ENCODE measurements around the gene DAO. TPM values are rescaled to one million over a fixed set of nuclear protein-coding genes. Genes with fewer than 3 reads are reported as not detected.

The DAO gene
- total RNA-seq, 2 donors from 2014 or later: not detected

DNA sequence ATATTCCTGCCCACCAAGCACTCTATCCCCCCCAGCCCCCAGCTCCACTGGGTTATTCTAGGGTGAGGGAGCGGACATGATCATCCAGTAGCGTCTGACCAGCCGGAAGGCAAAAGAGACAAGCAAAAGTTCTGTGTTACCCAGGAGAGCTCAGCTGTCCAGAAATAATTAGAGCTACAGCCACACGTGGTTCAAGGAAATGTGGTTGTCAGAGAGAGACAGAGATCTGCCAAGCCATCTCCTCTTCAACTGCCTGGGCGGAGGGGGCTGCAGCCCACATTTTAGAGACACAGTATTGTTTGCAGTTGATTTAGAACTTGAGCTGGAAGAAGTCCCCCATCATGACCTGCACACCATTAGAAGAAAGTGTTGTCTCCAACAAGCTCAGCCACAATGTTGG lies 30.4 kb downstream of the DAO start:
- no peaks in the 10 kb centered on the region for H3K36me3 Mint-ChIP-seq (ENCODE audit: low read depth)
- no peak for DNase-seq
- H3K27ac Mint-ChIP-seq: no peak overlapping the region
- H3K9me3 Mint-ChIP-seq: no peaks in the 10 kb centered on the region
- no peak overlapping the region for H3K4me3 Mint-ChIP-seq
- no peaks in the 10 kb centered on the region for H3K36me3 ChIP-seq (ENCODE audit: control insufficient read depth, insufficient read depth, low read length)
- H3K9ac ChIP-seq (ENCODE audit: extremely low read depth, low read length, poor library complexity, severe bottlenecking): no peak overlapping the region
- WGBS, 2 experiments (ENCODE audit: insufficient coverage in 1 of 2, insufficient read length in 1 of 2): 85 to 87% methylated on average over 4 to 5 of the region's 5 CpGs
- no peaks in the 10 kb centered on the region for H3K27me3 ChIP-seq (ENCODE audit: control insufficient read depth, insufficient read depth, low read length, poor library complexity, severe bottlenecking)
- TF ChIP-seq, protein P1, sequence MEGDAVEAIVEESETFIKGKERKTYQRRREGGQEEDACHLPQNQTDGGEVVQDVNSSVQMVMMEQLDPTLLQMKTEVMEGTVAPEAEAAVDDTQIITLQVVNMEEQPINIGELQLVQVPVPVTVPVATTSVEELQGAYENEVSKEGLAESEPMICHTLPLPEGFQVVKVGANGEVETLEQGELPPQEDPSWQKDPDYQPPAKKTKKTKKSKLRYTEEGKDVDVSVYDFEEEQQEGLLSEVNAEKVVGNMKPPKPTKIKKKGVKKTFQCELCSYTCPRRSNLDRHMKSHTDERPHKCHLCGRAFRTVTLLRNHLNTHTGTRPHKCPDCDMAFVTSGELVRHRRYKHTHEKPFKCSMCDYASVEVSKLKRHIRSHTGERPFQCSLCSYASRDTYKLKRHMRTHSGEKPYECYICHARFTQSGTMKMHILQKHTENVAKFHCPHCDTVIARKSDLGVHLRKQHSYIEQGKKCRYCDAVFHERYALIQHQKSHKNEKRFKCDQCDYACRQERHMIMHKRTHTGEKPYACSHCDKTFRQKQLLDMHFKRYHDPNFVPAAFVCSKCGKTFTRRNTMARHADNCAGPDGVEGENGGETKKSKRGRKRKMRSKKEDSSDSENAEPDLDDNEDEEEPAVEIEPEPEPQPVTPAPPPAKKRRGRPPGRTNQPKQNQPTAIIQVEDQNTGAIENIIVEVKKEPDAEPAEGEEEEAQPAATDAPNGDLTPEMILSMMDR (conservative IDR thresholded peaks at IDR 0.05): no peak
- no peaks in the 10 kb centered on the region for H3K4me1 Mint-ChIP-seq
- no peaks in the 10 kb centered on the region for H3K4me1 ChIP-seq (ENCODE audit: control insufficient read depth, insufficient read depth, low read length)
- H3K27me3 Mint-ChIP-seq (ENCODE audit: insufficient read depth): peaks cover 6% of the 10 kb centered on the region
- no peaks in the 10 kb centered on the region for H3K9me3 ChIP-seq (ENCODE audit: control insufficient read depth, low read length)
- H3K4me3 ChIP-seq (ENCODE audit: low read length): no peak overlapping the region
- no peak overlapping the region for H3K27ac ChIP-seq (ENCODE audit: low read depth, low read length)

DNA sequence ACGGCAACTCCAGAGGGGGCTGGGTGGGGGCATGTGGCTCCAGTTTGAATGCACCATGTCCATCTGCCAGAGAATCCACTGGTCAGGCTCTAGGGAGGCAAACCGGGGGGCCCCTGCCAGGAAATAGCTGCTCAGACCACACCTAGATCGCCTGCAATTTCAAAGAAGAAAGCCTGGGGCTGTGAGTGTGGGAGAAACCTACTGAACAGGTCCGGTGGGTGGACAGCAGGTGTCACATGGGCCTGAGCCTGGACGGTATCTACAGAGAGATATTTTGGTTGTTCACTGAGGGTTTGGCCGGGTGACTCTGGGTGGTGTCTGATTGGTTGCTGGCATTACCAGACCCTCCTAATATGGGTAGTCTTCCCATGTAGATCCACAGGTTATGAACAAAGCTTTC lies 32.0 kb downstream of the DAO start:
- TF ChIP-seq, protein P1 (conservative IDR thresholded peaks at IDR 0.05): no peak
- H3K9me3 Mint-ChIP-seq: no peaks in the 10 kb centered on the region
- H3K36me3 ChIP-seq (ENCODE audit: control insufficient read depth, insufficient read depth, low read length): no peaks in the 10 kb centered on the region
- H3K4me1 Mint-ChIP-seq: no peaks in the 10 kb centered on the region
- no peak overlapping the region for H3K9ac ChIP-seq (ENCODE audit: extremely low read depth, low read length, poor library complexity, severe bottlenecking)
- no peak for DNase-seq
- H3K4me3 Mint-ChIP-seq: no peak overlapping the region
- peaks cover 6% of the 10 kb centered on the region for H3K27me3 Mint-ChIP-seq (ENCODE audit: insufficient read depth)
- H3K4me3 ChIP-seq (ENCODE audit: low read length): no peak overlapping the region
- no peak overlapping the region for H3K27ac ChIP-seq (ENCODE audit: low read depth, low read length)
- no peak overlapping the region for H3K27ac Mint-ChIP-seq
- no peaks in the 10 kb centered on the region for H3K9me3 ChIP-seq (ENCODE audit: control insufficient read depth, low read length)
- H3K36me3 Mint-ChIP-seq (ENCODE audit: low read depth): no peaks in the 10 kb centered on the region
- H3K27me3 ChIP-seq (ENCODE audit: control insufficient read depth, insufficient read depth, low read length, poor library complexity, severe bottlenecking): no peaks in the 10 kb centered on the region
- 85 to 94% methylated on average over 3 to 6 of the region's 6 CpGs for WGBS, 2 experiments (ENCODE audit: insufficient coverage in 1 of 2, insufficient read length in 1 of 2)
- H3K4me1 ChIP-seq (ENCODE audit: control insufficient read depth, insufficient read depth, low read length): no peaks in the 10 kb centered on the region

DNA sequence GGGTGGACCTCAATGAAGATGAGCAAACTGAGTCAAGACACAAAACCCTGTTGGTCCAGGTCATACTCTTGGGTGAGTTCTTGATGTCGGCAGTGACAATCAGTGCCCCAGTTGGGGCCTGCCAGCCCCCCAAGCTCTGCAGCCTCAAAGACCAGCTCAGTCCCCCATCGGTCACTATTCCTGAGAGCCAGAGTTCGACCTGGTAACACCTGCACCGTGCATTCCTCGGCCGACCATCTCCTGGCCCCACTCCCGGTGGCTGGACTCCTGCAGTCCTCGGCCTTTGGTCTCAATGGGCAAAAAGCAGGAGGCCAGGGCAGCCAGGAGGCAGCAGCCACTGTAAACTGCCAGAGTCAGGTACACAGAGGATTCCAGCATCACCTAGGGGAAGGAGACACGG lies 32.5 kb downstream of the DAO start:
- Mint-ChIP-seq H3K4me3 (no peak overlapping the region), H3K9me3 (no peaks in the 10 kb centered on the region), H3K4me1 (no peaks in the 10 kb centered on the region), H3K27me3 (ENCODE audit: insufficient read depth) (peaks cover 4% of the 10 kb centered on the region), H3K36me3 (ENCODE audit: low read depth) (no peaks in the 10 kb centered on the region), H3K27ac (no peak overlapping the region)
- Histone ChIP-seq H3K9ac (ENCODE audit: extremely low read depth, low read length, poor library complexity, severe bottlenecking) (no peak overlapping the region), H3K27me3 (ENCODE audit: control insufficient read depth, insufficient read depth, low read length, poor library complexity, severe bottlenecking) (no peaks in the 10 kb centered on the region), H3K4me3 (ENCODE audit: low read length) (no peak overlapping the region), H3K4me1 (ENCODE audit: control insufficient read depth, insufficient read depth, low read length) (no peaks in the 10 kb centered on the region), H3K27ac (ENCODE audit: low read depth, low read length) (no peak overlapping the region), H3K9me3 (ENCODE audit: control insufficient read depth, low read length) (no peaks in the 10 kb centered on the region), H3K36me3 (ENCODE audit: control insufficient read depth, insufficient read depth, low read length) (no peaks in the 10 kb centered on the region)
- WGBS, 2 experiments (ENCODE audit: insufficient coverage in 1 of 2, insufficient read length in 1 of 2): 93 to 99% methylated on average over 9 of the region's 9 CpGs
- DNase-seq: no peak
- TF ChIP-seq, protein P1 (conservative IDR thresholded peaks at IDR 0.05): no peak
